Astrocyte (in vitro differentiated cells and primary cell): ENCODE results near the gene NDUFA3. TPM values are rescaled to one million over a fixed set of nuclear protein-coding genes. Genes with fewer than 3 reads are reported as not detected.

Source experiments
- DNase-seq: peaks from one replicate; pipeline ENCODE4 v3.0.0-alpha.2; 2010; ENCODE audit warnings: low read depth
- FAIRE-seq: peaks from 2 replicates; lab custom pipeline; 2011; peaks lifted over from hg19 to GRCh38; lab: Jason Lieb, UNC
- H2AFZ ChIP-seq: 2 replicates; pipeline ENCODE4 v1.6.0; 2012; ENCODE audit warnings: low read depth, low read length, inconsistent platforms
- H3K27ac ChIP-seq: 2 replicates; pipeline ENCODE4 v1.5.1; 2011; ENCODE audit warnings: low read depth, low read length, inconsistent platforms
- H3K27me3 ChIP-seq: 2 replicates; pipeline ENCODE4 v1.6.0; 2011; ENCODE audit warnings: low read length, inconsistent platforms; ENCODE audit not compliant: insufficient read depth
- H3K36me3 ChIP-seq: 2 replicates; pipeline ENCODE4 v1.5.1; 2011; ENCODE audit warnings: low read length, inconsistent platforms; ENCODE audit not compliant: insufficient read depth
- H3K4me1 ChIP-seq: 2 replicates; pipeline ENCODE4 v1.5.1; 2011; ENCODE audit warnings: low read length, inconsistent platforms; ENCODE audit not compliant: insufficient read depth
- H3K4me2 ChIP-seq: 2 replicates; pipeline ENCODE4 v1.6.0; 2012; ENCODE audit warnings: low read length, inconsistent platforms
- H3K4me3 ChIP-seq: 2 replicates; pipeline ENCODE4 v1.5.1; 2011; ENCODE audit warnings: low read depth, mild to moderate bottlenecking, low read length, inconsistent platforms; ENCODE audit not compliant: insufficient read depth
- H3K79me2 ChIP-seq: 2 replicates; pipeline ENCODE4 v1.6.0; 2012; ENCODE audit warnings: mild to moderate bottlenecking, low read length, inconsistent platforms; ENCODE audit not compliant: insufficient read depth
- H3K9ac ChIP-seq: 2 replicates; pipeline ENCODE4 v1.6.0; 2012; ENCODE audit warnings: mild to moderate bottlenecking, low read length, inconsistent platforms
- H3K9me3 ChIP-seq: 2 replicates; pipeline ENCODE4 v1.5.1; 2012; ENCODE audit warnings: low read depth, mild to moderate bottlenecking, low read length, inconsistent platforms; ENCODE audit not compliant: insufficient read depth
- H4K20me1 ChIP-seq: 2 replicates; pipeline ENCODE4 v1.6.0; 2012; ENCODE audit warnings: low read length, inconsistent platforms; ENCODE audit not compliant: insufficient read depth
- H3K27ac Mint-ChIP-seq: one replicate; pipeline ENCODE4 v1.8.0; 2021; ENCODE audit warnings: mild to moderate bottlenecking, mixed read lengths; ENCODE audit not compliant: unreplicated experiment
- H3K27me3 Mint-ChIP-seq: one replicate; pipeline ENCODE4 v1.8.0; 2021; ENCODE audit warnings: low read depth, mixed read lengths; ENCODE audit not compliant: unreplicated experiment
- H3K36me3 Mint-ChIP-seq: one replicate; pipeline ENCODE4 v1.8.0; 2021; ENCODE audit warnings: low read depth, mixed read lengths; ENCODE audit not compliant: unreplicated experiment
- H3K4me1 Mint-ChIP-seq: one replicate; pipeline ENCODE4 v1.8.0; 2021; ENCODE audit warnings: low read depth, mixed read lengths; ENCODE audit not compliant: unreplicated experiment
- H3K4me3 Mint-ChIP-seq: one replicate; pipeline ENCODE4 v1.8.0; 2021; ENCODE audit warnings: mild to moderate bottlenecking, moderate library complexity, mixed read lengths; ENCODE audit not compliant: unreplicated experiment
- H3K9me3 Mint-ChIP-seq: one replicate; pipeline ENCODE4 v1.8.0; 2021; ENCODE audit warnings: mild to moderate bottlenecking, mixed read lengths; ENCODE audit not compliant: unreplicated experiment
- CTCF ChIP-seq: IDR thresholded peaks from 2 replicates; pipeline ENCODE4 v1.5.1; 2011; ENCODE audit warnings: low read depth, mild to moderate bottlenecking, inconsistent platforms, low read length, moderate library complexity; ENCODE audit not compliant: insufficient read depth
- EZH2 ChIP-seq: IDR thresholded peaks from 2 replicates; pipeline ENCODE4 v1.6.1; 2012; ENCODE audit warnings: mild to moderate bottlenecking, low read length, inconsistent platforms; ENCODE audit not compliant: insufficient read depth
- total RNA-seq: library from RNA; stranded (reverse); gene quantifications from 2 replicates; pipeline ENCODE4 v1.2.1, GENCODE V29; 2021

The NDUFA3 gene
- total RNA-seq, 1 donor from 2014 or later, result 99.2 TPM

GRCh38 chr19:54106716-54107115, 4.1 kb downstream of the NDUFA3 start:
- Histone ChIP-seq H3K9me3 (no peaks in the 10 kb centered on the region), H2AFZ (no peak overlapping the region), H3K9ac (no peak overlapping the region), H3K4me2 (no peak overlapping the region), H3K27ac (no peak overlapping the region), H3K4me3 (no peak overlapping the region), H3K27me3 (no peaks in the 10 kb centered on the region), H3K36me3 (peaks cover 5% of the 10 kb centered on the region), H3K79me2 (peaks cover 30% of the 10 kb centered on the region), H3K4me1 (peaks cover 3% of the 10 kb centered on the region), H4K20me1 (peaks cover 15% of the 10 kb centered on the region)
- Mint-ChIP-seq H3K27me3 (no peaks in the 10 kb centered on the region), H3K9me3 (no peaks in the 10 kb centered on the region), H3K27ac (no peak overlapping the region), H3K4me1 (no peaks in the 10 kb centered on the region), H3K4me3 (no peak overlapping the region), H3K36me3 (peaks cover 17% of the 10 kb centered on the region)
- FAIRE-seq (no peak), DNase-seq (no peak)
- TF ChIP-seq EZH2, result no peak
- no peak for TF ChIP-seq CTCF

GRCh38 chr19:54107876-54108490, 5.3 kb downstream of the NDUFA3 start:
- Histone ChIP-seq H3K4me3 (no peak overlapping the region), H3K27me3 (no peaks in the 10 kb centered on the region), H3K4me1 (no peaks in the 10 kb centered on the region), H3K79me2 (peaks cover 26% of the 10 kb centered on the region), H3K4me2 (no peak overlapping the region), H3K27ac (no peak overlapping the region), H3K36me3 (peaks cover 5% of the 10 kb centered on the region), H3K9ac (no peak overlapping the region), H3K9me3 (no peaks in the 10 kb centered on the region), H2AFZ (no peak overlapping the region), H4K20me1 (peaks cover 15% of the 10 kb centered on the region)
- no peak for TF ChIP-seq EZH2
- no peak for TF ChIP-seq CTCF
- H3K9me3 Mint-ChIP-seq, result no peaks in the 10 kb centered on the region
- H3K36me3 Mint-ChIP-seq, result peaks cover 17% of the 10 kb centered on the region
- DNase-seq, result no peak
- no peak overlapping the region for H3K4me3 Mint-ChIP-seq
- no peaks in the 10 kb centered on the region for H3K27me3 Mint-ChIP-seq
- no peaks in the 10 kb centered on the region for H3K4me1 Mint-ChIP-seq
- no peak for FAIRE-seq
- no peak overlapping the region for H3K27ac Mint-ChIP-seq

- H3K9ac ChIP-seq, result no peak overlapping the region
- FAIRE-seq, result no peak
- H3K79me2 ChIP-seq, result peaks cover 26% of the 10 kb centered on the region
- DNase-seq, result no peak
- peaks cover 15% of the 10 kb centered on the region for H4K20me1 ChIP-seq
- no peak overlapping the region for H3K4me3 ChIP-seq
- H3K4me2 ChIP-seq, result no peak overlapping the region
- Mint-ChIP-seq H3K27ac (no peak overlapping the region), H3K4me1 (no peaks in the 10 kb centered on the region), H3K36me3 (peaks cover 16% of the 10 kb centered on the region), H3K27me3 (no peaks in the 10 kb centered on the region), H3K4me3 (no peak overlapping the region), H3K9me3 (no peaks in the 10 kb centered on the region)
- no peak overlapping the region for H2AFZ ChIP-seq
- TF ChIP-seq CTCF (no peak), EZH2 (no peak)
- H3K4me1 ChIP-seq, result no peaks in the 10 kb centered on the region
- peaks cover 5% of the 10 kb centered on the region for H3K36me3 ChIP-seq
- no peaks in the 10 kb centered on the region for H3K27me3 ChIP-seq
- H3K9me3 ChIP-seq, result no peaks in the 10 kb centered on the region
- no peak overlapping the region for H3K27ac ChIP-seq
These were observed 5.8 kb downstream of the NDUFA3 start for GRCh38 chr19:54108496-54108895.
